IMR-90 (cell line): ENCODE results near the gene CFAP52.

Source experiments
- BHLHE40 ChIP-seq: fragments of 150-350 bp; IDR thresholded peaks from 2 replicates; pipeline ENCODE4 v1.6.1; 2016; ENCODE audit warnings: mild to moderate bottlenecking, low read depth, low read length
- CEBPB ChIP-seq: IDR thresholded peaks from 2 replicates; pipeline ENCODE4 v1.6.1; 2012; ENCODE audit warnings: low read depth, low read length, improper control_type of control experiment
- CHD1 ChIP-seq: IDR thresholded peaks from 2 replicates; pipeline ENCODE4 v1.6.1; 2012; ENCODE audit warnings: low read depth, low read length, improper control_type of control experiment
- FOS ChIP-seq: fragments of 150-350 bp; IDR thresholded peaks from 2 replicates; pipeline ENCODE4 v1.6.1; 2016; ENCODE audit warnings: low read depth, low read length
- MAFK ChIP-seq: IDR thresholded peaks from 2 replicates; pipeline ENCODE4 v1.6.1; 2012; ENCODE audit warnings: low read depth, low read length, improper control_type of control experiment
- MAZ ChIP-seq: IDR thresholded peaks from 2 replicates; pipeline ENCODE4 v1.6.1; 2012; ENCODE audit warnings: low read depth, mild to moderate bottlenecking, low read length, improper control_type of control experiment, moderate library complexity, borderline replicate concordance
- MXI1 ChIP-seq: IDR thresholded peaks from 2 replicates; pipeline ENCODE4 v1.6.1; 2012; ENCODE audit warnings: low read depth, mild to moderate bottlenecking, low read length, moderate library complexity, borderline replicate concordance
- POLR2A ChIP-seq: IDR thresholded peaks from 2 replicates; pipeline ENCODE4 v1.6.1; 2012; ENCODE audit warnings: mild to moderate bottlenecking, low read depth, low read length
- RAD21 ChIP-seq: IDR thresholded peaks from 2 replicates; pipeline ENCODE4 v1.6.1; 2012; ENCODE audit warnings: low read length, improper control_type of control experiment
- TF ChIP-seq, protein P1 (sequence below): conservative IDR thresholded peaks from 2 replicates; pipeline ENCODE4 v1.5.1; 2012; ENCODE audit warnings: mild to moderate bottlenecking, low read depth, low read length, improper control_type of control experiment
- TF ChIP-seq, protein P2 (sequence below): fragments of 150-350 bp; IDR thresholded peaks from 2 replicates; pipeline ENCODE4 v1.6.1; 2017; ENCODE audit warnings: mild to moderate bottlenecking, antibody characterized with exemption, low read length, low read depth

DNA sequence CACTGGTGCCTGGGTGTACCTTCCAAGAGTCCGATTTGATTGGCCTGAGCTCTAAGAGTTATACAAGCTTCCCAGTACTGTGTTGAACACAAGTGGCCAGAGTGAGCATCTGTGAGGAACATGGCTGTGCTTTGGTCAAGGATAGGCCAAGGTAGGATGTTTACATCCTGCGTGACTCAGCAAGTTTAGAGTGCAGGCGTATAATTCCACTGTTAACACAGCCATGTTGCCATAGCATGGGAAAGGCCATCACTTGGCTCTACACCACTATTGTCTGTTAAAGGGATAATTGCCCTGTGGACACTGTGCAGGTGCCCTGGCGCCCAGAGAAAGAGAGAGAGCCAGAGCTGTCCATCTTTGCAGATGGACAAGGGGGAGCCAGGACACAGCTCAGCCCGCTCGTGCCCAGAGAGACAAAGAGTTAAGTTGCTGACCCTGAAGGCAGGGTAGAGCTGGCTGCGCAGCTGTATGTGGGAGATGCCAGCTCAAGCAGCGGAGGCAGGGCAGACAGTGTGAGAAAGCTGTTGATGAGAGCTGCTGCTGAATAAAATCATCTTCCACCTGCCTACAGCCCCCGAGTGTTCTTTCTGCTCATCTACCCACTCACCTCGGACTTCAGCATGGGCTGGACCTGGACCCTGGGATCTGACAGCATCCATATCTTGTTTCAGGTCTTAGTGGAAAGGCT is 11.7 kb downstream of the CFAP52 start:
- TF ChIP-seq, protein P1, sequence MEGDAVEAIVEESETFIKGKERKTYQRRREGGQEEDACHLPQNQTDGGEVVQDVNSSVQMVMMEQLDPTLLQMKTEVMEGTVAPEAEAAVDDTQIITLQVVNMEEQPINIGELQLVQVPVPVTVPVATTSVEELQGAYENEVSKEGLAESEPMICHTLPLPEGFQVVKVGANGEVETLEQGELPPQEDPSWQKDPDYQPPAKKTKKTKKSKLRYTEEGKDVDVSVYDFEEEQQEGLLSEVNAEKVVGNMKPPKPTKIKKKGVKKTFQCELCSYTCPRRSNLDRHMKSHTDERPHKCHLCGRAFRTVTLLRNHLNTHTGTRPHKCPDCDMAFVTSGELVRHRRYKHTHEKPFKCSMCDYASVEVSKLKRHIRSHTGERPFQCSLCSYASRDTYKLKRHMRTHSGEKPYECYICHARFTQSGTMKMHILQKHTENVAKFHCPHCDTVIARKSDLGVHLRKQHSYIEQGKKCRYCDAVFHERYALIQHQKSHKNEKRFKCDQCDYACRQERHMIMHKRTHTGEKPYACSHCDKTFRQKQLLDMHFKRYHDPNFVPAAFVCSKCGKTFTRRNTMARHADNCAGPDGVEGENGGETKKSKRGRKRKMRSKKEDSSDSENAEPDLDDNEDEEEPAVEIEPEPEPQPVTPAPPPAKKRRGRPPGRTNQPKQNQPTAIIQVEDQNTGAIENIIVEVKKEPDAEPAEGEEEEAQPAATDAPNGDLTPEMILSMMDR, result no peak
- no peak for TF ChIP-seq POLR2A
- no peak for TF ChIP-seq RAD21
- TF ChIP-seq FOS, result no peak
- TF ChIP-seq MAZ, result no peak
- TF ChIP-seq CHD1, result no peak
- TF ChIP-seq, protein P2, sequence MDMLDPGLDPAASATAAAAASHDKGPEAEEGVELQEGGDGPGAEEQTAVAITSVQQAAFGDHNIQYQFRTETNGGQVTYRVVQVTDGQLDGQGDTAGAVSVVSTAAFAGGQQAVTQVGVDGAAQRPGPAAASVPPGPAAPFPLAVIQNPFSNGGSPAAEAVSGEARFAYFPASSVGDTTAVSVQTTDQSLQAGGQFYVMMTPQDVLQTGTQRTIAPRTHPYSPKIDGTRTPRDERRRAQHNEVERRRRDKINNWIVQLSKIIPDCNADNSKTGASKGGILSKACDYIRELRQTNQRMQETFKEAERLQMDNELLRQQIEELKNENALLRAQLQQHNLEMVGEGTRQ, result no peak
- TF ChIP-seq CEBPB, result no peak
- TF ChIP-seq BHLHE40, result no peak
- no peak for TF ChIP-seq MAFK
- no peak for TF ChIP-seq MXI1
